Activated CD4-positive, alpha-beta memory T cell treated with anti-CD3 and anti-CD28 coated beads for 36 hours (primary cell): ENCODE measurements around the gene ATP5F1E. TPM values are rescaled to one million over a fixed set of nuclear protein-coding genes. Genes with fewer than 3 reads are reported as not detected.
A peak's percentile ranks its signal among the peaks of the same experiment; 100 is the strongest.
"Not testable (repeated sequence)": the region's sequence is repeated elsewhere in the genome, so short reads cannot be mapped to it uniquely, and the experiment has no call there.

Experiments used
- CTCF ChIA-PET: fragments of 350-600 bp; sonication (Branson Sonifier 250); formaldehyde crosslinking; loops from one replicate; lab custom pipeline; 2021; ENCODE audit warnings: antibody characterized with exemption, inconsistent platforms; lab: Charles Lee
- POLR2A ChIA-PET: fragments of 350-600 bp; sonication (Branson Sonifier 250); formaldehyde crosslinking; loops from one replicate; lab custom pipeline; 2021; ENCODE audit warnings: antibody characterized with exemption; lab: Charles Lee
- DNase-seq: peaks from one replicate; pipeline ENCODE4 v3.0.0-alpha.2; 2020
- H3K27ac Mint-ChIP-seq: one replicate; pipeline ENCODE4 v1.8.0; 2021; ENCODE audit warnings: mixed read lengths
- H3K27me3 Mint-ChIP-seq: one replicate; pipeline ENCODE4 v1.8.0; 2021; ENCODE audit warnings: mixed read lengths
- H3K36me3 Mint-ChIP-seq: one replicate; pipeline ENCODE4 v1.8.0; 2021; ENCODE audit warnings: mixed read lengths
- H3K4me1 Mint-ChIP-seq: one replicate; pipeline ENCODE4 v1.8.0; 2021; ENCODE audit warnings: low read depth, mixed read lengths
- H3K4me3 Mint-ChIP-seq: one replicate; pipeline ENCODE4 v1.8.0; 2021; ENCODE audit warnings: mild to moderate bottlenecking, mixed read lengths
- H3K9me3 Mint-ChIP-seq: one replicate; pipeline ENCODE4 v1.8.0; 2021; ENCODE audit warnings: mixed read lengths
- intact Hi-C: fragments of 100-400 bp; cut with micrococcal nuclease; formaldehyde crosslinking; loops from one replicate; pipeline ENCODE4 v1.15.1; 2023
- total RNA-seq, 2 experiments: library from RNA; stranded (reverse); gene quantifications; one replicate each; pipeline ENCODE4 v1.2.3, GENCODE V29; 2021

ATP5F1E gene
- total RNA-seq, 2 experiments from 2014 or later, result 82.2 to 90.4 TPM

- Mint-ChIP-seq H3K4me1 (peaks cover 50% of the 10 kb centered on the region), H3K4me3 (no peak overlapping the region), H3K9me3 (no peaks in the 10 kb centered on the region), H3K36me3 (peaks cover 32% of the 10 kb centered on the region), H3K27ac (peak overlapping the region; percentile 10), H3K27me3 (no peaks in the 10 kb centered on the region)
- no peak for DNase-seq
- intact Hi-C loops, result loop anchor here (5.0 kb wide), 2 partner anchors 77 to 332 kb away; partner anchors contain the start of gene STX16
- POLR2A ChIA-PET, result interaction anchor here (0.7 kb wide), 1 partner anchor 12 kb away, joined by 4 read pairs; no protein-coding TSS in a partner anchor
- CTCF ChIA-PET, result interaction anchor here (0.5 kb wide), 1 partner anchor 8 kb away, joined by 3 read pairs; no protein-coding TSS in a partner anchor
Observed at GRCh38 chr20:58984691-58985090, 47.4 kb downstream of the ATP5F1E start.

- POLR2A ChIA-PET, result interaction anchor here (0.7 to 1.6 kb wide), 6 partner anchors 10 to 331 kb away, joined by 3 to 6 read pairs (median 4); partner anchors contain the start of gene ATP5F1E
Observed at GRCh38 chr20:58983115-58983468, 49.0 kb downstream of the ATP5F1E start.

GRCh38 chr20:58982406-58983114, 49.6 kb downstream of the ATP5F1E start:
- H3K9me3 Mint-ChIP-seq, result no peaks in the 10 kb centered on the region
- H3K4me1 Mint-ChIP-seq, result peaks cover 49% of the 10 kb centered on the region

More at GRCh38 chr20:58983115-58983468, 49.0 kb downstream of the ATP5F1E start:
- Mint-ChIP-seq H3K36me3 (peaks cover 20% of the 10 kb centered on the region), H3K27ac (peak overlapping the region; percentile 88), H3K4me3 (peak overlapping the region; percentile 91), H3K4me1 (peaks cover 50% of the 10 kb centered on the region)
- intact Hi-C loops, result loop anchor here (2.0 to 5.0 kb wide), 3 partner anchors 46 to 331 kb away; partner anchors contain the start of gene STX16
- CTCF ChIA-PET, result interaction anchor here (0.7 to 2.0 kb wide), 3 partner anchors 45 to 239 kb away, joined by 4 to 9 read pairs (median 4); no protein-coding TSS in a partner anchor
- H3K9me3 Mint-ChIP-seq, DNase-seq, H3K27me3 Mint-ChIP-seq: not testable (repeated sequence)

GRCh38 chr20:58981628-58982364, 50.3 kb downstream of the ATP5F1E start:
- H3K4me1 Mint-ChIP-seq, result peaks cover 42% of the 10 kb centered on the region
- peaks cover 7% of the 10 kb centered on the region for H3K36me3 Mint-ChIP-seq
- H3K27me3 Mint-ChIP-seq, result no peaks in the 10 kb centered on the region
- DNase-seq, result peak; percentile 26
- intact Hi-C loops, result loop anchor here (2.0 to 5.0 kb wide), 5 partner anchors 47 to 329 kb away; partner anchors contain the start of genes PRELID3B and STX16
- ChIA-PET CTCF (interaction anchor here (1.0 to 2.0 kb wide), 2 partner anchors 46 to 112 kb away, joined by 4 to 9 read pairs; no protein-coding TSS in a partner anchor), POLR2A (interaction anchor here (0.7 to 2.4 kb wide), 11 partner anchors 11 to 730 kb away, joined by 3 to 7 read pairs (median 4); partner anchors contain the start of genes ATP5F1E, PRELID3B and STX16)
- no peaks in the 10 kb centered on the region for H3K9me3 Mint-ChIP-seq
- peak overlapping the region; percentile 91 for H3K4me3 Mint-ChIP-seq
- peak overlapping the region; percentile 88 for H3K27ac Mint-ChIP-seq

More at GRCh38 chr20:58982406-58983114, 49.6 kb downstream of the ATP5F1E start:
- Mint-ChIP-seq H3K27ac (peak overlapping the region; percentile 88), H3K27me3 (no peaks in the 10 kb centered on the region), H3K4me3 (peak overlapping the region; percentile 91), H3K36me3 (peaks cover 15% of the 10 kb centered on the region)
- intact Hi-C loops, result loop anchor here (2.0 to 5.0 kb wide), 3 partner anchors 46 to 330 kb away; partner anchors contain the start of gene STX16
- CTCF ChIA-PET, result interaction anchor here (0.7 to 2.0 kb wide), 3 partner anchors 45 to 239 kb away, joined by 4 to 9 read pairs (median 4); no protein-coding TSS in a partner anchor
- peak; percentile 36 for DNase-seq
- POLR2A ChIA-PET, result interaction anchor here (0.7 to 2.4 kb wide), 12 partner anchors 11 to 731 kb away, joined by 3 to 7 read pairs (median 4); partner anchors contain the start of genes ATP5F1E, PRELID3B and STX16

GRCh38 chr20:58980711-58981627, 51.2 kb downstream of the ATP5F1E start, which contains the start of gene NELFCD:
Gene NELFCD (plus strand): TSS chr20:58981256. CDS start chr20:58981310, 54 bp downstream.
- ChIA-PET CTCF (interaction anchor here (0.6 to 2.0 kb wide), 3 partner anchors 25 to 330 kb away, joined by 3 to 9 read pairs (median 3); partner anchors contain the start of gene STX16), POLR2A (interaction anchor here (0.7 to 2.4 kb wide), 6 partner anchors 51 to 330 kb away, joined by 3 to 5 read pairs (median 4); partner anchors contain the start of genes ATP5F1E, PRELID3B and STX16)
- peaks cover 34% of the 10 kb centered on the region for H3K4me1 Mint-ChIP-seq
- H3K4me3 Mint-ChIP-seq, result peak within 1 kb of the TSS; percentile 91
- no peaks in the 10 kb centered on the region for H3K27me3 Mint-ChIP-seq
- peaks cover 7% of the 10 kb centered on the region for H3K9me3 Mint-ChIP-seq
- peaks cover 2% of the 10 kb centered on the region for H3K36me3 Mint-ChIP-seq
- intact Hi-C loops, result loop anchor here (2.0 to 5.0 kb wide), 4 partner anchors 62 to 329 kb away; partner anchors contain the start of genes PRELID3B and STX16
- DNase-seq, result peak; percentile 92
- H3K27ac Mint-ChIP-seq, result peak within 1 kb of the TSS; percentile 88

GRCh38 chr20:58978351-58979190, 53.6 kb downstream of the ATP5F1E start:
- H3K27me3 Mint-ChIP-seq, result no peaks in the 10 kb centered on the region
- H3K4me1 Mint-ChIP-seq, result peaks cover 14% of the 10 kb centered on the region
- H3K36me3 Mint-ChIP-seq, result peaks cover 2% of the 10 kb centered on the region
- DNase-seq, result no peak
- CTCF ChIA-PET, result interaction anchor here (1.0 to 1.2 kb wide), 3 partner anchors 111 to 244 kb away, joined by 3 to 4 read pairs (median 3); no protein-coding TSS in a partner anchor
- intact Hi-C loops, result no loop called here
- H3K9me3 Mint-ChIP-seq, result peaks cover 16% of the 10 kb centered on the region
- POLR2A ChIA-PET, result no interaction called here
- no peak overlapping the region for H3K27ac Mint-ChIP-seq
- H3K4me3 Mint-ChIP-seq, result no peak overlapping the region

GRCh38 chr20:58976061-58976730, 55.9 kb downstream of the ATP5F1E start:
- no peak for DNase-seq
- intact Hi-C loops, result no loop called here
- Mint-ChIP-seq H3K4me3 (no peak overlapping the region), H3K9me3 (peaks cover 16% of the 10 kb centered on the region), H3K36me3 (no peaks in the 10 kb centered on the region), H3K27ac (no peak overlapping the region), H3K4me1 (no peaks in the 10 kb centered on the region), H3K27me3 (no peaks in the 10 kb centered on the region)
- CTCF ChIA-PET, result interaction anchor here (0.7 kb wide), 1 partner anchor 8 kb away, joined by 3 read pairs; no protein-coding TSS in a partner anchor
- POLR2A ChIA-PET, result no interaction called here
